Neutrophil (primary cell): ENCODE results near the gene COL12A1.

Experiments used
- H3K27ac ChIP-seq: fragments of 200-600 bp; sonication (generic); 2 replicates; pipeline ENCODE4 v1.5.1; 2016; ENCODE audit warnings: mild to moderate bottlenecking, moderate library complexity
- H3K27me3 ChIP-seq: fragments of 200-600 bp; sonication (generic); 2 replicates; pipeline ENCODE4 v1.6.0; 2016; ENCODE audit warnings: mild to moderate bottlenecking
- H3K36me3 ChIP-seq: fragments of 200-600 bp; sonication (generic); 2 replicates; pipeline ENCODE4 v1.5.1; 2017
- H3K4me1 ChIP-seq, 2 experiments: fragments of 200-600 bp in 1 of 2; sonication (generic) in 1 of 2; 1 replicate in 1 of 2; 2 replicates in 1 of 2; pipeline versions ENCODE4 v1.5.1 to v1.6.1; 2013 to 2016; ENCODE audit warnings: low read depth in 1 of 2, low read length in 1 of 2, mild to moderate bottlenecking in 1 of 2, moderate library complexity in 1 of 2; ENCODE audit not compliant: control insufficient read depth in 1 of 2, insufficient read depth in 1 of 2
- H3K4me3 ChIP-seq, 2 experiments: fragments of 200-600 bp in 1 of 2; sonication (generic) in 1 of 2; 1 replicate in 1 of 2; 2 replicates in 1 of 2; pipeline ENCODE4 v1.5.1; 2013 to 2016; ENCODE audit warnings: low read depth in 1 of 2, low read length in 1 of 2, mild to moderate bottlenecking in 1 of 2, moderate library complexity in 1 of 2
- H3K9me3 ChIP-seq: fragments of 200-600 bp; sonication (generic); 2 replicates; pipeline ENCODE4 v1.5.1; 2016
- CTCF ChIP-seq: fragments of 200-600 bp; sonication (generic); IDR thresholded peaks from 2 replicates; pipeline ENCODE4 v1.5.1; 2016; ENCODE audit warnings: antibody characterized with exemption

The COL12A1 gene

GRCh38 chr6:75049308-75049707, 156.5 kb downstream of the COL12A1 start:
- Histone ChIP-seq H3K27ac (no peak overlapping the region), H3K9me3 (no peaks in the 10 kb centered on the region), H3K27me3 (no peaks in the 10 kb centered on the region), H3K36me3 (no peaks in the 10 kb centered on the region), H3K4me1 (no peaks in the 10 kb centered on the region), H3K4me3 (no peak overlapping the region)
- TF ChIP-seq CTCF: no peak

GRCh38 chr6:75044846-75045245, 161.0 kb downstream of the COL12A1 start:
- Histone ChIP-seq H3K27me3 (no peaks in the 10 kb centered on the region), H3K36me3 (no peaks in the 10 kb centered on the region), H3K27ac (no peak overlapping the region), H3K9me3 (no peaks in the 10 kb centered on the region), H3K4me1 (no peaks in the 10 kb centered on the region), H3K4me3 (no peak overlapping the region)
- no peak for TF ChIP-seq CTCF

- Histone ChIP-seq H3K4me3 (no peak overlapping the region), H3K36me3 (no peaks in the 10 kb centered on the region), H3K9me3 (no peaks in the 10 kb centered on the region), H3K4me1 (no peaks in the 10 kb centered on the region), H3K27ac (no peak overlapping the region), H3K27me3 (no peaks in the 10 kb centered on the region)
- TF ChIP-seq CTCF: no peak
These were observed 164.5 kb downstream of the COL12A1 start for GRCh38 chr6:75041381-75041780.
